ENCODE measurements around the gene HIF1A.

The HIF1A gene

GRCh38 chr14:61690039-61690438 is 5.3 kb upstream of the HIF1A start:
- no peak overlapping the region for H3K4me3 ChIP-seq (ENCODE audit: low read depth, low read length)
- no peak for DNase-seq (ENCODE audit: low read depth)
- TF ChIP-seq, protein P1, sequence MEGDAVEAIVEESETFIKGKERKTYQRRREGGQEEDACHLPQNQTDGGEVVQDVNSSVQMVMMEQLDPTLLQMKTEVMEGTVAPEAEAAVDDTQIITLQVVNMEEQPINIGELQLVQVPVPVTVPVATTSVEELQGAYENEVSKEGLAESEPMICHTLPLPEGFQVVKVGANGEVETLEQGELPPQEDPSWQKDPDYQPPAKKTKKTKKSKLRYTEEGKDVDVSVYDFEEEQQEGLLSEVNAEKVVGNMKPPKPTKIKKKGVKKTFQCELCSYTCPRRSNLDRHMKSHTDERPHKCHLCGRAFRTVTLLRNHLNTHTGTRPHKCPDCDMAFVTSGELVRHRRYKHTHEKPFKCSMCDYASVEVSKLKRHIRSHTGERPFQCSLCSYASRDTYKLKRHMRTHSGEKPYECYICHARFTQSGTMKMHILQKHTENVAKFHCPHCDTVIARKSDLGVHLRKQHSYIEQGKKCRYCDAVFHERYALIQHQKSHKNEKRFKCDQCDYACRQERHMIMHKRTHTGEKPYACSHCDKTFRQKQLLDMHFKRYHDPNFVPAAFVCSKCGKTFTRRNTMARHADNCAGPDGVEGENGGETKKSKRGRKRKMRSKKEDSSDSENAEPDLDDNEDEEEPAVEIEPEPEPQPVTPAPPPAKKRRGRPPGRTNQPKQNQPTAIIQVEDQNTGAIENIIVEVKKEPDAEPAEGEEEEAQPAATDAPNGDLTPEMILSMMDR (conservative IDR thresholded peaks at IDR 0.05; ENCODE audit: low read depth, low read length), result no peak

DNA sequence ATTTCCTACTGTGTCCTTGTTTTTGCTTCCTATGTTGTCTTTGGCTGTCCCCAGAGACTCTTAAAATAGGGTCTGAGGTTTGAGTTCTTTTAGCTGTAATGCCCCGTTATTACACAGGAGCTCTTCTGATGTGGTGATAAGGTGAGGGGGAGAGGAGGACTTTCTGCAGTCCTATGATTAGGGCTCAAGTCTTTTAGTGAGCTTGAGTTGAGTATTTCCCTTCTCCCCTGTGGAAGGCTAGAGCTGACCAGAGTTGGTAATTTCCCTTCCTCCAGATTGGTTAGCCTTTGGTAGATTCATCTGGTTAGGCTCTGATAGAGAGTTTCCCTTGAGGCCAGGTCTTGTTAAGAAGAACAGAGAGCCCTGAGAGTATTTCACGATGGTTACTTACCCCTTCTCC is 4.3 kb upstream of the HIF1A start:
- TF ChIP-seq, protein P1 (conservative IDR thresholded peaks at IDR 0.05; ENCODE audit: low read depth, low read length), result no peak
- DNase-seq (ENCODE audit: low read depth), result peak; percentile 47
- H3K4me3 ChIP-seq (ENCODE audit: low read depth, low read length), result no peak overlapping the region

DNA sequence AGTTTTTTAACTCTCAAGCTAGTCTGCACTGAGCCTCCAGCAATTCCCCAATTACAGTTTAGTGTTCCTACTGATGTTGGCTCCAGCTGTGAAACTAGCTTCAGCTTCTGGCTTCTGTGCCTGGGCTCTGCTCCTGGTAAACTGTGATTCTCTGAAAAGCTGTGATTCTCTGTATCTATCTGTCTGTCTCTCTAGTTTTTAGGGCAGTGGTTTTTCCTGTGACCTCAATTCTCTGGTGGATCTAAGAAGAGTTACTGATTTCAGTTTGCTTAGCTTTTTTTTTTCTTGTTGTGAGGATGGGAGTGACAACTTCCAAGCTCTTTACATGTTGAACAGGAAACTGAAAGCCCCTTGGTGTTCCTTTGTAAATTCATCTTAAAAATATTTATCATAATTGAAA is 3.8 kb upstream of the HIF1A start:
- no peak overlapping the region for H3K4me3 ChIP-seq (ENCODE audit: low read depth, low read length)
- TF ChIP-seq, protein P1 (conservative IDR thresholded peaks at IDR 0.05; ENCODE audit: low read depth, low read length), result no peak
- DNase-seq (ENCODE audit: low read depth), result peak; percentile 39

- H3K4me3 ChIP-seq (ENCODE audit: low read depth, low read length), result no peak overlapping the region
- TF ChIP-seq, protein P1 (conservative IDR thresholded peaks at IDR 0.05; ENCODE audit: low read depth, low read length), result no peak
- DNase-seq (ENCODE audit: low read depth), result no peak
These were observed 1.3 kb upstream of the HIF1A start for GRCh38 chr14:61694039-61694438.

- DNase-seq (ENCODE audit: low read depth), result peak; percentile 75
- peak overlapping the region; percentile 85 for H3K4me3 ChIP-seq (ENCODE audit: low read depth, low read length)
- TF ChIP-seq, protein P1 (conservative IDR thresholded peaks at IDR 0.05; ENCODE audit: low read depth, low read length), result no peak
These were observed 598 bp downstream of the HIF1A start for GRCh38 chr14:61695695-61696527.

- DNase-seq (ENCODE audit: low read depth), result peak; percentile 64
- peak overlapping the region; percentile 85 for H3K4me3 ChIP-seq (ENCODE audit: low read depth, low read length)
- TF ChIP-seq, protein P1 (conservative IDR thresholded peaks at IDR 0.05; ENCODE audit: low read depth, low read length), result no peak
These were observed 1.5 kb downstream of the HIF1A start for GRCh38 chr14:61696753-61697318.

Data from choroid plexus epithelial cell (primary cell).